ENCODE measurements around the gene CAPZA1.
"Not testable (repeated sequence)": the region's sequence is repeated elsewhere in the genome, so short reads cannot be mapped to it uniquely, and the experiment has no call there.

CAPZA1 gene

DNA sequence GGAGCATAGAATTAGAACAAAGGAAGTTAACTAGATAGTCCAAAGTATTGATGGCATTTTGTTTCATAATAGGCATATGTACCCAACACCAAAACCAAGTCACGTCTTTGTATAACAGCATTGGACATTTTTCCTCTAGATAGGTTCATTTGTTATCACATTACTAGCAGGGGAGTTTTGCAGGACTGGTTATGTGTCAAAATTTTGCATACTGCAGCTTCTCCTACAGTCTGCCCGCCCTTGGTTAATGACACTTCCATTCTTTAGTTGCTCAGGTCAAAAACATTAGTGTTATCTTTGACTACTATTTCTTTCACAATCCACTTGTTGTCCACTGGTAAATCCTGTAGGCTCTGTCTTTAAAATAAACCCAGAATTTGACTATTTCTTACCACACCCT, 8.9 kb downstream of the CAPZA1 start:
- no peak for DNase-seq (ENCODE audit: low read depth)

GRCh38 chr1:112629256-112629655, 9.6 kb downstream of the CAPZA1 start:
- DNase-seq (ENCODE audit: low read depth), result no peak

- no peak for DNase-seq (ENCODE audit: low read depth)
Observed at GRCh38 chr1:112633628-112634027, 14.0 kb downstream of the CAPZA1 start.

GRCh38 chr1:112634367-112634766, 14.7 kb downstream of the CAPZA1 start:
- no peak for DNase-seq (ENCODE audit: low read depth)

GRCh38 chr1:112636056-112636455, 16.4 kb downstream of the CAPZA1 start:
- DNase-seq (ENCODE audit: low read depth), result no peak

GRCh38 chr1:112636597-112637253, 17.1 kb downstream of the CAPZA1 start:
- DNase-seq (ENCODE audit: low read depth), result no peak

- DNase-seq (ENCODE audit: low read depth), result no peak
Observed at GRCh38 chr1:112637254-112638109, 17.9 kb downstream of the CAPZA1 start.

GRCh38 chr1:112638110-112638428, 18.4 kb downstream of the CAPZA1 start:
- DNase-seq (ENCODE audit: low read depth), result no peak

DNA sequence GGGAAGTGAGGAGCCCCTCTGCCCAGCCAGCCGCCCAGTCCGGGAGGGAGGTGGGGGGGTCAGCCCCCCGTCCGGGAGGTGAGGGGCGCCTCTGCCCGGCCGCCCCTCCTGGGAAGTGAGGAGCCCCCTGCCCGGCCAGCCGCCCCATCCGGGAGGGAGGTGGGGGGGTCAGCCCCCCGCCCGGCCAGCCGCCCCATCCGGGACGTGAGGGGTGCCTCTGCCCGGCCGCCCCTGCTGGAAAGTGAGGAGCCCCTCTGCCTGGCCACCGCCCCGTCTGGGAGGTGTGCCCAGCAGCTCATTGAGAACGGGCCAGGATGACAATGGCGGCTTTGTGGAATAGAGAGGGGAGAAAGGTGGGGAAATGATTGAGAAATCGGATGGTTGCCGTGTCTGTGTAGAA, 20.8 kb downstream of the CAPZA1 start:
- DNase-seq (ENCODE audit: low read depth), result not testable (repeated sequence)

DNA sequence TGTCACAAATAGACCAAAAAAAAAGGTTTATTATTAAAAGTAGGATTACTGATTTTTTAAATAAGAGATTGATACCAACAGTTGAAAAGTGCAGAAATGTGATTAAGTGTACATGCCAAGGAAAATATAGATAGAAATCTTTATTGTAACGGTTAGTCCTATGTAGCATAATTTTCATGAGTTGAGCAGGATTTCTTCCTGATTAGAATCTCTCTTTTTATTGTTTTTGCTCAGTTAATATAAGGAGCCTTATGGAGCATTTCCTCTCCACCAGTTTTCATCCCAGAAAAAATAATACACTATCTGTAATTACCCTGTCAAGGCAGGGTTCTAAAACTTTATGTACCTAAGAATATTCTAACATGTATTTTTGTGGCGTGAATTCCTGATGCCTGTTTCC, 23.4 kb downstream of the CAPZA1 start:
- no peak for DNase-seq (ENCODE audit: low read depth)

- DNase-seq (ENCODE audit: low read depth), result no peak
Observed at GRCh38 chr1:112646225-112646624, 26.6 kb downstream of the CAPZA1 start.

DNA sequence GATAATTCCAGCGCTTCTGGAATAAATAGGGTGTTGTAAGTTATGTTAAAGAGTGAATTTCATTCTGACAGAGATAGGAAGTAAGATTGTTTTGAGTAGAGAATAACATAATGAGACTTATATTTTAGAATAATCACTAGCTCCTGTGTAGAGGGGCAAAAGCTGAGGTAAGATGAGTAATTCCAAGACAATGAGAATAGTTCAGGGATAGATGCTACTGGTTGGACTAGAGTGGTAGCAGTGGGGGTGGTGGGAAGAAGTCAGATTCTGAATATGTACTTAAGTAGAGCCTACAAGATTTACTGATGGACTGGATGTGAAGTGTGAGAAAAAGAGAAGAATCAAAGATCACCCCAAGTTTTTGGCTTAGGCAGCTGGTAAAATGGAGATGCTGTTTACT, 31.6 kb downstream of the CAPZA1 start:
- no peak for DNase-seq (ENCODE audit: low read depth)

DNA sequence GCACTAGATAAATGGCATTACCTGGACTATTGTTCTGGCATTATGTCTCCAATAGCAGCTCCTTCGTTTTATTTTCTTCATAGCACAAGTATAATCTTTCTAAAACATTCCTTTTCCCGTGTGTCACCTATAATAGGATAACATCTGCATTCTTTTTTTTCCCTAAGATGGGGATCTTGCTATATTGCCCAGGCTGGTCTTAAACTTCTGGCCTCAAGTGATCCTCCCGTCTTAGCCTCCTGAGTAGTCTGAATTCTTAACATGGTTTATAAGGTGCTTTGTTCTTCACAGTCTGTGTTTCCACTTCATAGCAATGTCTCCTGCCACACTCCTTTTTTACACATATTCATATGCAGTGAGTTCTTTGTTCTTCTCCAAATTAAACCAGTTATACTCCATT, 46.2 kb downstream of the CAPZA1 start:
- DNase-seq (ENCODE audit: low read depth), result no peak

DNA sequence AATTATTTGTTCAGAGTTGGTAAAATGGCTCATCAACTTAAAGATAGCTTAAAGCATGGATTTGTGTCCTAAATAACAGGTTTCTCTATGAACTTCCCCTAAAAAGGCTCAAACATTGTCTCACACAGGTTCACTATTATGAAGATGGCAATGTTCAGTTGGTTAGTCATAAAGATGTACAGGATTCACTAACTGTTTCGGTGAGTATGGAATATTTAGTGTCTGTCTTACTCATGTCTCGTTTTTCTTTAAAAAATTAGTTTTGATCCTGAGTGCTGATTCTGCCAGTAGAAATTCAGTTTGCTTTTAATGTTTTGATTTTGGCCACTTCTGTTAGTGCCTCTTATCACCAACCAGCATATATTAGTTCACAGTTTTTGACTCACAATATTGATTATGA, 47.3 kb downstream of the CAPZA1 start:
- DNase-seq (ENCODE audit: low read depth), result no peak

DNA sequence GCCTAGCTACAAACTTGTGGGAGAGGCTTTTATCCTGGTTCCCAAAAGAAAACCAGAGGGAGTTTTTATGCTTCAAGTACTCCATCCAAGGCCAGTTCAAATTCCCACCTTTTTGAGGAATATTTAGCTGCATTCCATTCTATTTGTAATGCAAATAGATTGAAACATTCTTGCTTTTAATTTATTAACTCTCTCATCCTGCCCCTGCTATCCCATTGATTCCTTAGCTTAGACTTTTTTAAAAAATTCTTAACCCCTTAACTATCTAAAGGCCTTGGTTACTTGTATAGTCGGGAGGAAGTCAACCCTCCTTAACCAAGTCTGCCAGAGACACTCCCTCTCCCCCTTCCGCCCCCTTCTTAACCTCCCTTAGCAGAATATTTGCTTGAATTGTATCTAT, 52.4 kb downstream of the CAPZA1 start:
- DNase-seq (ENCODE audit: low read depth), result no peak

DNA sequence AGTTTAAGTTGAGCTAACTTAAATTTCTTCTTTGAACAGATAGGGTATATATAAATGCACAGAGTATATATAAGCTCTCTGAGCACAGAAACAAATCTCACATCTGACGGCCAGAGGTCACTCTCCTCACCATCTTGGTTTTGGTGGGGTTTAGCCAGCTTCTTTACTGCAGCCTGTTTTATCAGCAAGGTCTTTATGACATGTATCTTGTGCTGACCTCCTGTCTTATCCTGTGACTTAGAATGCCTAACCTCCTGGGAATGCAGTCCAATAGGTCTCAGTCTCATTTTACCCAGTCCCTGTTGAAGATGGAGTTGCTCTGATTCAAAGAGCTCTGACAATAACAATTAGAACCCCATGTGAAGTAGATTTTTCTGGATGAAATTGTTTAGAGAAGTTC, 53.2 kb downstream of the CAPZA1 start:
- DNase-seq (ENCODE audit: low read depth), result no peak

- DNase-seq (ENCODE audit: low read depth), result no peak
Observed at GRCh38 chr1:112673592-112674439, 54.2 kb downstream of the CAPZA1 start.

DNA sequence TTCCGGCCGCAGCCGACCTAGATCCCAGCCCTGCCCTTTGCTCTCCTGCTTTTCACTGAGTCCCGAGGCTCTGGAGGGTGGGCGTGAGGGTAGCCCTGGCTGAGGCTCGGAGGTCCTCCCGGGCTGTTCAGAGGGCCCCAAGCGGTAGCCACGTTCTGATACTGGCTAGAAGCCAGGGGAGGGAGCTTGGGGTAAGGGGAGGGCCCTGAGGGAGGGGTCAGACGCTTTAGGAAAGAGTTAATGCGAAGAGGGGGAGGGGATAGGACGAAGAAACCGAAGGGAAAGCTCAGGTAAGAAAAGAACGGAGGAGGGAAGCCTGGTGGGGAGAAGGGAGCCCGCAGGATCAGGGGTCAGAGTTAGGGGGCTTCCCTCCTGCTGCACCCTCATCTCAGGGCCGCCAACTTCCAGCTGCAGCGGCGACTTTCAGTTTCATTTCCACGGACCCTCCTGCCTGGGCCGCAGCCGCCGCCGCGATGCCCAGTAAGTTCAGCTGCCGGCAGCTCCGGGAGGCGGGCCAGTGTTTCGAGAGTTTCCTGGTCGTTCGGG, 54.9 kb downstream of the CAPZA1 start, which contains the start of gene MOV10:
Gene MOV10, plus strand, starts transcription at position 220 of the 546 bp plus-strand sequence. Its CDS starts 254 bp downstream, at position 474.
- peak; percentile 22 for DNase-seq (ENCODE audit: low read depth)

DNA sequence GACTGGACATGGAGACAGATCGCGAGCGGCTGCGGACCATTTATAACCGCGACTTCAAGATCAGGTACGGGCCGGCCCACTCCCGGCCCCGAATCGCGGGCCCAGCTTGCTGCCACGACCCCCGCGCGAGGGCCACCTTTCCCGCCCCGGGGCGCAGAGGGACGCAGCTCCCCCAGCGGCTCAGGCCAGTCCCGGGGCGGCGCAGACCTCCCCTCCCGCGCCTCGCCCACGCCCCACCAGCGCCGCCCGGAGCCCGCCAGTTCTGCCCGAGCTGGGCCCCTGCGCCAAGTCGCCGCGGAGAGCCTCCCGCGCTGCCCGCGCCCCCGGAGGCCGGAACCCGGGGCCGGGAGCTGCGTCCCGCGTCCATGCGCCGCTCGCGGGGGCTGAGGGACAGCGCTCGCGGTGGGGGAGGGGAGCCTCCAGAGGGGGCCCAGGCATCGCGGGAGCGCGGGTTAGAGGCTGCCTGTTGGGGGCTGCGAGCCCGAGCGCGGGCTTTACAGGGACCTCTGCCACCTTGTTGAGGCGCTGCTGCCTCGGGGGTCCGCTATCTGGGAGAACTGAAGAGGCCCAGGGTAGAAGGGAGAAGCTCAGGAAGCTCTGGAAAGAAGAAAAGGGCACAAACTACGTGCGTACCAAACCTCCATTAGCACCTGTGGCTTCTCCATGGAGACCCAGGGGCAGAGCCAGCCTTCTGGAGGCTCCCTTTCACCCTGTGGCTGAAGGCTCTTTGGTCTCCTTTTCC, 55.5 kb downstream of the CAPZA1 start:
- peak; percentile 22 for DNase-seq (ENCODE audit: low read depth)

DNA sequence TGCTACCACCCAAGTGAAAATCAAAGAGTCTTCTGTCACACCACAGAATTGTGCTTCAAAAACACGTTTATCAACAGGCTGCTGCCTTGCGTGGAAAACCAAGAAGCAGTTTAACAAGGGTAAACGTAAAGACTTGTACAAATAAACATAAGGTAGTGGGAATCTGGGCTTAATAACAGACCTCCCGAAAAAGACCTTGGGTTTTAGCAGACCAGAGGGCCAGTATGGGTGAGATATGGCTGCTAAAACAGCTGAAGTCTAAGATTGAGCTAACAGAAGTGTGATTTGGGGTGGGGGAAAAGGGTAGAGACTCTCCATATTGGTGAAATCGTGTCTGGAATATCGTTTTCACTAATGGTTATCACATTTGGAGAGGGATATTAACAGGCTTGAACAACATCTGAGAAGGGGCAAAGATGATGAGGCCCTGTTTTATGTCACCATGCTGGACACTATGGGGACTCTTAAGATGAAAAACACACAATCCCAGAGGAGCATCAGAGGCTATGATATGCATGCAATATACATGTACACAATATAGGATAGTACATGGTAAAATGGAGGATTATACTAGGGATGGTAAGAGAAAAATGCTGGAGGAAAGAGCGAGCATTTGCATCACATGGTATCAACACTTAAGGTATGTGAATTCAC, 56.2 kb downstream of the CAPZA1 start:
- no peak for DNase-seq (ENCODE audit: low read depth)

DNA sequence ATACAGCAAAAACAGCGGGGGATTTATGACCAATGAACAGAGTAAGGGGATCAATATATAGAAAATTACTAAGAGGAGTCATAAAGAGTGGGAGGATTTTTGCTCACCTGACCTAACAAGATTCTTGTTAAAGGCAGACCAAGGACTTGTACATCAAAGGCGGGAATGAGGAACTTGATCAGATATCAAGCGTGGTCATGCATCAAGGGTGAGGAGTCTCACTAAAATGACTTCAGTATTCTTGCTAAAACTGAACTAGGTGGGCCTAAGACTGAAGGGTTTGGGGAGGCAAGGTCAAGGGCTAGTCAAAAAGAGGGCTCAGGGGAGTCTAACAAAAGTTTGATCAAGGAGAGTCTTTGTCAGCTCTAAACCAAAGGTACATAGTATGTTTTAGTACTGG, 56.9 kb downstream of the CAPZA1 start:
- DNase-seq (ENCODE audit: low read depth), result no peak

Measured in stimulated activated CD8-positive, alpha-beta memory T cell treated with anti-CD3 and anti-CD28 coated beads, Interleukin-15, amount 100 ng/mL, for 24 hours (primary cell).